Ectodermal cell (in vitro differentiated cells): Measurements from ENCODE around the gene CDH4.

Source experiments
- H3K27ac ChIP-seq: 2 replicates; pipeline ENCODE4 v1.7.0; 2013; ENCODE audit warnings: mild to moderate bottlenecking, low read depth, low read length; ENCODE audit not compliant: insufficient read depth, poor library complexity, severe bottlenecking
- H3K27me3 ChIP-seq: 2 replicates; pipeline ENCODE4 v1.7.0; 2013; ENCODE audit warnings: mild to moderate bottlenecking, low read length; ENCODE audit not compliant: insufficient read depth, control insufficient read depth, poor library complexity, severe bottlenecking
- H3K36me3 ChIP-seq: one replicate; pipeline ENCODE4 v1.7.0; 2013; ENCODE audit warnings: low read length; ENCODE audit not compliant: control insufficient read depth, insufficient read depth
- H3K4me1 ChIP-seq: one replicate; pipeline ENCODE4 v1.7.0; 2013; ENCODE audit warnings: low read length; ENCODE audit not compliant: control insufficient read depth, insufficient read depth
- H3K4me3 ChIP-seq: 2 replicates; pipeline ENCODE4 v1.7.0; 2013; ENCODE audit warnings: low read depth, low read length, control low read depth; ENCODE audit not compliant: insufficient read depth
- H3K9me3 ChIP-seq: 2 replicates; pipeline ENCODE4 v1.7.0; 2013; ENCODE audit warnings: mild to moderate bottlenecking, low read length, moderate library complexity; ENCODE audit not compliant: control insufficient read depth
- WGBS, 2 experiments: methylation state at CpG; one replicate each; pipeline ENCODE4 v1.1.7; 2013; ENCODE audit warnings: missing lambda C conversion rate in 2 of 2; 5-methylcytosine and 5-hydroxymethylcytosine counted together

The CDH4 gene

DNA sequence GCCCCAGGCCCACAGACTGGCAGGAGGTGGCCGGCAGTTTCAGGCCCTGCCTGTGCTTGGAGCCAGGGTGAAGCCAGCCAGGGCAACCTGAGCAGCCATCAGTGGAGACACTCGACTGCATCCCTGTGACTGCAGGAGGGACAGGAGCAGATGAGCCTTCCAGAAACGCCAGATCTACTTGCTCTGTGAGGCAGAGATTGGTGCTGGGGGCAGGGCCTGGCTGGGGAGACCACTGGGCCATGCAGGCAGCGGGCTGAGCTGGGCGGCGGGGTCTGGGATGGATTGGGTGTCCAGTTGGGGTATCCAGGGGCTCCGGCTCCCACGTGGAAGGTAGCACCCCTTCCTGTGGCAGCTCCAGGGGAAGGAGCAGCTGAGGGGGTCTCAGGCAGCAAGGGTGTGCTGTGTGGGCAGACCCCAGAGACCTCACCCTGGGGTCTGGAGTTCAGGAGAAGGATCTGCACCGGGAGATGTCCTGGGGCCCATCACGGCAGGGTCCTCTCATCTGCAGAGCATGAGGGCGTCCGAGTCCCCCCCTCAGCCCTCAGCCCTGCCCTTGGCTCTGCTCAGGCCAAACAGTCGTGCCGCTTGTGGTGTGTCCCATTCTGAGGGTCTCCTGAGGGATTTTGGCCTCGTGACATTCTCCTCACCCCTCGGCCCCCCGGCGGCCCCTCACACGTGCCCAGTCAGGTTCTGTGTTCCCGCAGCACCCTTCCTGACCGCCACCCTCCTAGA lies 478.7 kb downstream of the CDH4 start:
- H3K36me3 ChIP-seq, result no peaks in the 10 kb centered on the region
- 90 to 91% methylated on average over 21 of the region's 21 CpGs for WGBS, 2 experiments
- H3K27ac ChIP-seq, result no peak overlapping the region
- no peaks in the 10 kb centered on the region for H3K9me3 ChIP-seq
- no peak overlapping the region for H3K4me3 ChIP-seq
- H3K4me1 ChIP-seq, result peaks cover 11% of the 10 kb centered on the region
- no peaks in the 10 kb centered on the region for H3K27me3 ChIP-seq

DNA sequence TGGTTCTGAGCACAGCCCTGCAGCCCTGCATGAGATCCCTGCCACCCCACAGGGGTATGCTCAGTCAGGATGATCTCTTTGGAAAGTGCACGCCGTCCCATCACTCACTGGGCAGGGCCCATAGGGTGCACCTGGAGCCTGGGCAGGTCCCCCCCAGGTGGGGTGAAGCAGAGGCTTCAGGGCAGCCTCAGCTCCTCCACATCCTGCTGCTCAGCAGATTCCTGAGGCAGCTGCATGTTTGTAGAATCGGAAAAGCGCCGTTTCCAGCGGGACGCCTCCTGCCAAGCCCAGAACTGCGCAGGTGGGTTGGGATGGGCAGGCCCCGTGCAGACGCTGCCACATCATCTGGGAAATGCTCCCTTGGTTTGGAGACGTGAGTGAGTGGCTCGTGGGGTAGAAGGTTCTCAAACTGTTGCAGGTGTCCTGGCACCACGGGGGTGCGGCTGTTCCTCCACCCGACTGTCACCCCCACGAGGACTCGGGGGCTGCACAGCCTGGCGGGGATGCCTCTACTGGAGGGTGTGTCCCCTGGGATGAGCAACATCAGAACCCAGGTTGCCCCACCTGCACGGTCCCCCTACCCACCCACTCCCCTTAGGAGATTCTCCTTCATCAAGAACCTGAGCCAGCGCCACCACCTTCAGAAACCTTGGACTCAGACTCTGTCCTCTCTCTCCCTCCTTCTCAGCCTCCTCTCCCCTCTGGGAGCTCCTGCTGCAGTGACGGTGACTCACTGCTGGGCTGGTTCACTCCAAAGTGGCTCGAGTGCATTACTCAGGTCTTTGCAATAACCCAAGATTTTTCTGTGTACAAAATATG lies 479.5 kb downstream of the CDH4 start:
- H3K9me3 ChIP-seq, result no peaks in the 10 kb centered on the region
- WGBS, 2 experiments, result 91 to 92% methylated on average over 22 of the region's 22 CpGs

DNA sequence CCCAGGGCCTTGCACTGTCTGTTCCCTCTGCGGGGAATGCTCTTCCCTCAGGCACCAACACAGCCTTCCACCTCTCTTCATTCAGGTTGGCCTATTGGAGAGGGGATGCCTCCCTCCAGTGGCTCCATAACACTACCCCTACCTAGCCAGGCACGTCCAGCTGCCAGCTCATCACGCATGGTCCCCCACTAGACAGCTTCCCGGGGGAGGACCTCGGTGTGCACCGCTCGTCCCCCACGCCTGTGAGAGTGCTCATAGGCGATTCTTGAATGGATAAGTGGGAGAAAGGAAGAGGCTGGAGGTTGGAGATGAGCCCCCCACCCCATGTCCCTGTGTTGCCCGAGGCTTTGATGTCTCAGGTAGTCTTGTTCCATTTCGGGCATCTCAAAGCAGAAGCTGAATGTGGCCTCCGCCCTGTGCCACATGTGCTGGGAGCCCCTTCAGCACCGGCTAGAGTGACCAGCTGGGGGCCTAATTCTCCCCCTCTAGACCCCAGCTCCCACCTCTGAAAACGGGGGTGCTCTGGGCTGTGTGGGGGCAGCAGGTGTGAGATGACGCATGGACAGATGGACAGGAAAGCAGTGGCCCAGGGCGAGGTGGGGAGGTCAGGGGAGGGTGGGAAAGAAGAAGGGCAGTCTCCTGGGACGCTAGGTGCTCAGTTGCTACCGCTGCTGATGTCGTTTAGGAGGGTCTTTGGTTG lies 480.6 kb downstream of the CDH4 start:
- H3K4me1 ChIP-seq, result peaks cover 11% of the 10 kb centered on the region
- H3K27me3 ChIP-seq, result no peaks in the 10 kb centered on the region
- H3K36me3 ChIP-seq, result no peaks in the 10 kb centered on the region
- H3K27ac ChIP-seq, result no peak overlapping the region
- WGBS, 2 experiments, result 89 to 93% methylated on average over 19 of the region's 19 CpGs
- H3K4me3 ChIP-seq, result no peak overlapping the region
- H3K9me3 ChIP-seq, result no peaks in the 10 kb centered on the region

More for the DNA sequence above, 479.5 kb downstream of the CDH4 start:
- Histone ChIP-seq H3K4me1 (peaks cover 11% of the 10 kb centered on the region), H3K36me3 (no peaks in the 10 kb centered on the region), H3K27ac (no peak overlapping the region), H3K4me3 (no peak overlapping the region), H3K27me3 (no peaks in the 10 kb centered on the region)

DNA sequence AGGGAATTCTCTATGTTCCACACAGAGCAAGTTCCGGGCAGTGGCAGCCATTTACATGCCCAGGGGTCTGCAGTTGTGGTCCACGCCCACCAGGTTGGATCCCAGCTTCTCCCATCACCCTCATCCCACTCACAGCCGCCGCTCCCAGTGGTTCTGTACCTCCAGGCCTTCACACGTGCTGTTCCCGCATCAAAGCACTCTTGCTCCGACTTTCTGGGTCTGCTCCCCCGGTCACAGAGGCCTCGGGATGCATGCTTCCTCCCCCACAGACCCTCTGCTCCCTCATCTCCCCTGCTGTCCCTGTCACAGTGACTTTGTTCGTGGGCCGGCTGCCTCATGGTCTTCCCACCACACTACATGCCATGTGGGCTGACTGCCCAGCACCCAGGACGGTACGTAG lies 481.2 kb downstream of the CDH4 start:
- no peak overlapping the region for H3K27ac ChIP-seq
- H3K4me1 ChIP-seq, result peaks cover 11% of the 10 kb centered on the region
- H3K9me3 ChIP-seq, result no peaks in the 10 kb centered on the region
- WGBS, 2 experiments, result 88% methylated on average over 13 of the region's 13 CpGs
- no peaks in the 10 kb centered on the region for H3K36me3 ChIP-seq
- H3K27me3 ChIP-seq, result no peaks in the 10 kb centered on the region
- no peak overlapping the region for H3K4me3 ChIP-seq

DNA sequence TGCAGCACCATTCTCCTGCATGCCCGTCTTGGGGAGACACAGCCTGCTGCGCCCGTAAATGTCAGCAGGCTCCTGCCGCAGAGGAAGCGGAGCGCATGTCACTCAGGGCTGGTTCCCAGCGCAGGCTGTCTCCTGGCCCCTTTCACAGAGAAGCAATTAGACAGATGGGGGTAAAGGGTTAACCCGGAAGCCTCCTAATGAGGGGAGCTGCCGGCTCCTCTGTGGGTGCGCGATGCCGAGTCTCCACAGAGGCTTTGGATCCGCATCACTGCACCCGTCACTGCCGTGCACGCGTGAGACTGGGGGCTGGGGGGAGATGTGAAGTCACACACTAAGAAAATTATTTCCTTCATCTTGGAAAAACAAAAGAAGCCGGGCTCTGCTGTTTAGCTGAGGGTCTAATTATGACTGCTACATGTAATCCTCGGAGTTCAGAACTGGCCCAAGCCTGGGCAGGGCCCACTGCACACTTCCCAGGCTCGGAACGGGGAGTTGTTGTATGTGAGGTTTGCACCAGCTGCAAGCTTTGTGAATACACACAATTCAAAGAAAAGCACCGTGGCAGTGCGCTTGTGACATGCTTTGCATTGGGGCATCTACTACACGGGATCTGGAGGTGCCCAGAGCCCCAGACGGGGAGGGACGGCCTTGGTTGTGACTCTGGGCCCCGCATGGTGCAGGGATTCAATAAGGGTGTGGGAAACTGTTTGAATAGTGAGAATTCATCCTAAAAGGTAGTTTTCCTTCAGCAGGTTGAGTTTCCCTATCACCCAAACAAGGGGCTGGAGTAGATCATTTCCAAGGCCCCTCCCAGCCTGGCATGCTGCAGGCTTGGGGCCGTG lies 482.1 kb downstream of the CDH4 start:
- WGBS, 2 experiments, result 87 to 88% methylated on average over 28 of the region's 28 CpGs

DNA sequence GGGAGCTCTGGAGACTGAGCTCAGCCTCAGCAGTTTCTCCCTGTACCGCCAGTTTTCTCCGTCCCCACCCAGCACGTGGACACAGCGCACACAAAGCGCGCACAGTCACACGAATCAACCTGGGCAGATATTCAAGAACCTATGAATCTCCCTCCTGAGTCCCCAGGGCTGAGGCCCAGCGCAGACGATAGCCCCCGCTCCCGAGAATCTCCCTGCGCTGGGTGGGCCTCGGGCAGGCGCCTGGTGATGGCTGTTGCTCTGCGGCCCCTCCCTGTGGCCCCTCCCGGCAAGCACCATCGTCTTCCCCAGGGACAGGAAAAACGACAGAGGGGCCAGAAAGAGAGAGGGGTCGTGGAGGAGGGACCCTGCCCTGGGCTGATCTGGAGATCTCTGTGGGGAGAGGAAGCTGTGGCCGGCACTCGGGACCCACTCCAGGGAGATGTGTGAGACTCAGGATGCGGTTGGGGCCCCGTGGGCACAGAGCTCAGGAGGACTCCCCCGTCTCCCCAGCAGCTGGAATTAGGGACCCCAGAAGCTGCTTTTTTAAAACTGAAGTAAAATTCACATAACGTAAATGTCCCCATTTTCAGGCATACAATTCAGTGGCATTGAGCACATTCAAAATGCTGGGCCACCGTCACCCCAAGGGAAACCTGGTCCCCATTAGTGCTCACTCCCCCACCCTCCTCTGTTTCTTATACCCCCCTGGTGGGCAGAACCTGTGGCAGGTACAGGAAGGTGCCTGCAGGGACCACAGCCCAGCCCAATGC lies 482.9 kb downstream of the CDH4 start:
- WGBS, 2 experiments, result 90 to 91% methylated on average over 26 of the region's 26 CpGs
- Histone ChIP-seq H3K36me3 (no peaks in the 10 kb centered on the region), H3K27ac (no peak overlapping the region), H3K9me3 (no peaks in the 10 kb centered on the region), H3K27me3 (no peaks in the 10 kb centered on the region), H3K4me1 (no peaks in the 10 kb centered on the region), H3K4me3 (no peak overlapping the region)

More for the DNA sequence above, 482.1 kb downstream of the CDH4 start:
- no peaks in the 10 kb centered on the region for H3K36me3 ChIP-seq
- H3K27me3 ChIP-seq, result no peaks in the 10 kb centered on the region
- H3K27ac ChIP-seq, result no peak overlapping the region
- no peaks in the 10 kb centered on the region for H3K9me3 ChIP-seq
- H3K4me1 ChIP-seq, result peaks cover 6% of the 10 kb centered on the region
- no peak overlapping the region for H3K4me3 ChIP-seq

DNA sequence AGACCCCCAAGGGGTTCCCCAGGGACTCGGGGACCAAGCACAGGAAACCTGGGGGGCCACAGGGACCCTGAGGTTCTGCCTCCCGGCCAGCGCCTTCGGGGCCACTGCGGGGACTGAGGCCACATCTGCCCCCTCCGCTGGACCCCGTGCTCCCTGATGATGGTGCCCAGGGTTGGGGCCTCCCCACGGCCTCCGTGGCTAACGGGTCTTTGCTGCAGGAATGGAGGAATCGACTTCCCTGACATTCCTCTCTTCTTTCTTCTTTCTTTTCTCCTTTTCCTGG lies 483.4 kb downstream of the CDH4 start:
- 87 to 90% methylated on average over 11 of the region's 11 CpGs for WGBS, 2 experiments
- Histone ChIP-seq H3K4me3 (no peak overlapping the region), H3K27ac (no peak overlapping the region), H3K4me1 (no peaks in the 10 kb centered on the region), H3K36me3 (no peaks in the 10 kb centered on the region), H3K27me3 (no peaks in the 10 kb centered on the region), H3K9me3 (no peaks in the 10 kb centered on the region)

DNA sequence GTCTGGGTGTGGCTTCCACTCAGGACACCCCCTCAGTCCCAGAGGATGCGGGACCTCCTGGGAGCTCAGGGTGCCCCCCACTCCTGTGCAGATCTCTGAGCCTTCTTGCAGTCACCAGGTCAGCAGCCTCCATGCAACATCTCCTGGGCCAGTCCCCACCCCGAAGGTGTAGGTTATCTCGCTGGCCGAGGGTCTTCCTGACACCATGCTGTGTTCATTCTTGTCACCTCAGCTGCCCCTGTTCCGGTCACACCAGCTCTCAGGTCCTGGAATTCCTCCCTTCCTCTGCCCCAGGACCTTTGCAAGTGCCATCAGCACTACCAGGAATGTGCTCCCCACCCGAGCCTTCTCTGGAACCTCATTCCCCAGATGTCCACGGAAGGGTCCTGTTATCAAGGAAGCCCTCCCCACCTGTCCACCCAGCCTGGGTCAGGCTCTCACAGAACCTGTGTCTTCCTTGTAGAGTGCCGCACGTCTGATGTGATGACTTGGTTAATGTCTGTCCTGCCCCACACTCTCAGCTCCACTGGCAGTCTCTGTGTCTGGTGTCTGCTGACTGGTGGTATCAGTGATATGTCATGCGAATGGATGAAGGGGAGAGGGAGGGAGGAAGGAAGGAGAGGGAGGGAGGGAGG lies 484.1 kb downstream of the CDH4 start:
- no peak overlapping the region for H3K4me3 ChIP-seq
- 87 to 88% methylated on average over 10 of the region's 10 CpGs for WGBS, 2 experiments
- H3K9me3 ChIP-seq, result no peaks in the 10 kb centered on the region
- H3K27me3 ChIP-seq, result no peaks in the 10 kb centered on the region
- no peaks in the 10 kb centered on the region for H3K36me3 ChIP-seq
- H3K4me1 ChIP-seq, result no peaks in the 10 kb centered on the region
- H3K27ac ChIP-seq, result no peak overlapping the region

DNA sequence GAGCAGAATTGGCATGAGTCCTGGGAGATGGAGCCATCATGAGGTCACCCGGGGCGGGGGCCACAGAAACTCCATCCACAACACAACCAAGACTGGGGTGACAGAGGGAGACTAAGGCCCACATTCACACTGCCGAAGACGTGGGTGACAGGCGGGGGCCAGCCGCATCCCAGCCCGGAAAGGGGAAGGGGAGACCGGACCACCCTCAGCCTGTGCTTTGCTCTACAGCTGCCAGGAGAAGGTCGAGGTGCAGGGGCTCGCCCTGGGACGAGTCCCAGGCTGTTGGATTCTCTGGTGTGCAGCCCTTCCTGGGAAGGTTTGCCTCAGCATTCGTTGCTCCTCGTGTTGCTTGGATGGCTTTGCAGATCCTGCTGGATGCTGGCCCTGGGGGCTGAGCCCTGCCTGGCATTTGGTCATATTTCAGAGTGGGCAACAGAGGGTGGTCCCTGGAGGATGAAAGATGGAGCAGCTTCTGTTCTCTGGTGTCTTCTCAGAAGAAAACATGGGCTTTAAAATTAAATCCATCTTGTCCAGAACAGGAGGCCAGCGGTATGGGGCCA lies 484.8 kb downstream of the CDH4 start:
- WGBS, 2 experiments, result 93 to 94% methylated on average over 14 of the region's 14 CpGs
- H3K4me1 ChIP-seq, result no peaks in the 10 kb centered on the region

More for the DNA sequence above, 484.8 kb downstream of the CDH4 start:
- H3K9me3 ChIP-seq, result no peaks in the 10 kb centered on the region
- H3K27me3 ChIP-seq, result no peaks in the 10 kb centered on the region
- H3K36me3 ChIP-seq, result no peaks in the 10 kb centered on the region
- no peak overlapping the region for H3K27ac ChIP-seq
- H3K4me3 ChIP-seq, result no peak overlapping the region
